ENCODE measurements around the gene TEX264.
"Not testable (repeated sequence)": the region's sequence is repeated elsewhere in the genome, so short reads cannot be mapped to it uniquely, and the experiment has no call there.

Gene TEX264

GRCh38 chr3:51734572-51734907 lies 63.5 kb downstream of the TEX264 start:
- no peak for TF ChIP-seq CTCF (IDR thresholded peaks at IDR 0.05; ENCODE audit: insufficient read depth, missing control alignments)
- FAIRE-seq, result no peak
- no peak for DNase-seq (ENCODE audit: insufficient read length, low spot score)

DNA sequence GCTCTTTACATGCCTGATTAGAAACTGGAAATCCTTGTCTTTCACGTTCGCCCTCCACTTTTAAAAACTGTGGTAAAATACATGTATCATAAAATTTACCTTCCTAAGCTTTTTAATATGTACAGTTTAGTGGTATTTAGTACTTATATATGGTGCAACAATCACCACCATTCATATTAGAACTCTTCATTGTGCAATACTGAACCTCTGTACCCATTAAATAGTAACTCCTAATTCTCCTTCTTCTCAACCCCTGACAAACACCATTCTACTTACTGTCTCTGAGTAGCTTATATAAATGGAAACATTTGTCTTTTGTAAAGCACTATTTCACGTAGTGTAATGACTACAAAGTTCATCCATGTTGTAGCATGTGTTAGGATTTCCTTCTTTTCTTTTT lies 64.0 kb downstream of the TEX264 start:
- DNase-seq (ENCODE audit: insufficient read length, low spot score) (no peak), FAIRE-seq (no peak)
- TF ChIP-seq CTCF (IDR thresholded peaks at IDR 0.05; ENCODE audit: insufficient read depth, missing control alignments), result no peak

- no peak for TF ChIP-seq CTCF (IDR thresholded peaks at IDR 0.05; ENCODE audit: insufficient read depth, missing control alignments)
- no peak for FAIRE-seq
These were observed 64.9 kb downstream of the TEX264 start for GRCh38 chr3:51735950-51736349.

GRCh38 chr3:51739110-51739509 lies 68.1 kb downstream of the TEX264 start:
- no peak for DNase-seq (ENCODE audit: insufficient read length, low spot score)
- FAIRE-seq, result no peak
- no peak for TF ChIP-seq CTCF (IDR thresholded peaks at IDR 0.05; ENCODE audit: insufficient read depth, missing control alignments)

More at GRCh38 chr3:51735950-51736349, 64.9 kb downstream of the TEX264 start:
- no peak for DNase-seq (ENCODE audit: insufficient read length, low spot score)

DNA sequence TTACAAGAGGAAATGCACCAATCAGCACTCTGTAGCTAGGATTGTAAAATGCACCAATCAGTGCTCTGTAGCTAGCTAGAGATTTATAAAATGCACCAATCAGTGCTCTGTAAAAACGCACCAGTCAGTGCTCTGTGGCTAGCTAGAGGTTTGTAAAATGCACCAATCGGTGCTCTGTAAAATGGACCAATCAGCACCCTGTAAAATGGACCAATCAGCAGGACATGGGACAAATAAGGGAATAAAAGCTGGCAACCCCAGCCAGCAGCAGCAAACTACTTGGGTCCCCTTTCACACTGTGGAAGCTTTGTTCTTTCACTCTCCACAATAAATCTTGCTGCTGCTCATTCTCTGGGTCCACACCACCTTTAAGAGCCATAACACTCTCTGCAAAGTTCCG lies 71.3 kb downstream of the TEX264 start:
- not testable (repeated sequence) for FAIRE-seq; DNase-seq (ENCODE audit: insufficient read length, low spot score)

GRCh38 chr3:51742978-51743377 lies 71.9 kb downstream of the TEX264 start:
- DNase-seq (ENCODE audit: insufficient read length, low spot score); FAIRE-seq: not testable (repeated sequence)

DNA sequence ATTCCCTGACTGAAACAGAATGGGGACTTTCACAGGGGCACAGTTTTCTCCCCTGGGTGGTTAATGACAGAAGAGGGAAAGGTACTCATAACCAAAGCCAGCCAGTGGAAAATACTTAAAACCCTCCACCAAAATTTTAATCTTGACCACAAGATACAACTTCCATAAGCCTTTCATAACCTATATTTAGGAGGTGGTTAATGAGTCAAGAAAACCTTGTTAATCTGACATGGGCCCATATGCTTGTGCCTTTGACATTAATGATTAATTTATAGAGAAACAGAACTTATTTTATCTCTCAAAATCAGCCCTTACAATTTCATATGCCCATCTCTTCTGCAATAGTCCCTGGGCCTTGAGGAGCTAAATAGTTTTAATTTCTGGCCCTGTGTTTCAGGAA lies 76.8 kb downstream of the TEX264 start:
- no peak for FAIRE-seq
- no peak for TF ChIP-seq CTCF (IDR thresholded peaks at IDR 0.05; ENCODE audit: insufficient read depth, missing control alignments)

GRCh38 chr3:51748327-51748726 lies 77.3 kb downstream of the TEX264 start:
- DNase-seq (ENCODE audit: insufficient read length, low spot score) (no peak), FAIRE-seq (no peak)
- no peak for TF ChIP-seq CTCF (IDR thresholded peaks at IDR 0.05; ENCODE audit: insufficient read depth, missing control alignments)

More for the DNA sequence above, 76.8 kb downstream of the TEX264 start:
- no peak for DNase-seq (ENCODE audit: insufficient read length, low spot score)
